Measurements from ENCODE around the gene ARL15.

ARL15 gene

GRCh38 chr5:54115735-54116403, 194.5 kb downstream of the ARL15 start:
- Histone ChIP-seq H3K9me3 (ENCODE audit: control insufficient read depth, low read length) (no peaks in the 10 kb centered on the region), H3K4me3 (ENCODE audit: low read depth, low read length) (no peak overlapping the region), H3K27ac (no peak overlapping the region), H3K36me3 (ENCODE audit: control insufficient read depth, insufficient read depth, low read length) (no peaks in the 10 kb centered on the region), H3K9ac (no peak overlapping the region), H3K79me2 (no peaks in the 10 kb centered on the region), H3K4me1 (no peaks in the 10 kb centered on the region), H2AFZ (no peak overlapping the region), H3K4me2 (ENCODE audit: low read length) (no peak overlapping the region), H3K27me3 (ENCODE audit: control insufficient read depth, insufficient read depth, low read length) (no peaks in the 10 kb centered on the region)
- no peak for TF ChIP-seq CTCF (IDR thresholded peaks at IDR 0.05)

- H3K4me3 ChIP-seq (ENCODE audit: low read depth, low read length) = no peak overlapping the region
- no peak overlapping the region for H2AFZ ChIP-seq
- H3K27me3 ChIP-seq (ENCODE audit: control insufficient read depth, insufficient read depth, low read length) = no peaks in the 10 kb centered on the region
- H3K9me3 ChIP-seq (ENCODE audit: control insufficient read depth, low read length) = no peaks in the 10 kb centered on the region
- no peak overlapping the region for H3K4me2 ChIP-seq (ENCODE audit: low read length)
- no peaks in the 10 kb centered on the region for H3K36me3 ChIP-seq (ENCODE audit: control insufficient read depth, insufficient read depth, low read length)
- no peaks in the 10 kb centered on the region for H3K4me1 ChIP-seq
- H3K27ac ChIP-seq = no peak overlapping the region
- no peak overlapping the region for H3K9ac ChIP-seq
- TF ChIP-seq CTCF (IDR thresholded peaks at IDR 0.05) = no peak
- H3K79me2 ChIP-seq = no peaks in the 10 kb centered on the region
These were observed 197.3 kb downstream of the ARL15 start for GRCh38 chr5:54113060-54113459.

- no peak overlapping the region for H3K4me3 ChIP-seq (ENCODE audit: low read depth, low read length)
- no peaks in the 10 kb centered on the region for H3K9me3 ChIP-seq (ENCODE audit: control insufficient read depth, low read length)
- no peaks in the 10 kb centered on the region for H3K79me2 ChIP-seq
- no peak for TF ChIP-seq CTCF (IDR thresholded peaks at IDR 0.05)
- no peak overlapping the region for H3K4me2 ChIP-seq (ENCODE audit: low read length)
- no peaks in the 10 kb centered on the region for H3K4me1 ChIP-seq
- no peak overlapping the region for H3K27ac ChIP-seq
- H3K27me3 ChIP-seq (ENCODE audit: control insufficient read depth, insufficient read depth, low read length) = no peaks in the 10 kb centered on the region
- no peaks in the 10 kb centered on the region for H3K36me3 ChIP-seq (ENCODE audit: control insufficient read depth, insufficient read depth, low read length)
- H3K9ac ChIP-seq = no peak overlapping the region
- H2AFZ ChIP-seq = no peak overlapping the region
These were observed 200.6 kb downstream of the ARL15 start for GRCh38 chr5:54109626-54110330.

GRCh38 chr5:54108136-54108535, 202.2 kb downstream of the ARL15 start:
- Histone ChIP-seq H3K27me3 (ENCODE audit: control insufficient read depth, insufficient read depth, low read length) (no peaks in the 10 kb centered on the region), H3K4me1 (no peaks in the 10 kb centered on the region), H3K27ac (no peak overlapping the region), H3K36me3 (ENCODE audit: control insufficient read depth, insufficient read depth, low read length) (no peaks in the 10 kb centered on the region), H3K4me3 (ENCODE audit: low read depth, low read length) (no peak overlapping the region), H3K4me2 (ENCODE audit: low read length) (no peak overlapping the region), H3K9me3 (ENCODE audit: control insufficient read depth, low read length) (no peaks in the 10 kb centered on the region), H2AFZ (no peak overlapping the region), H3K9ac (no peak overlapping the region), H3K79me2 (no peaks in the 10 kb centered on the region)
- TF ChIP-seq CTCF (IDR thresholded peaks at IDR 0.05) = no peak

- TF ChIP-seq CTCF (IDR thresholded peaks at IDR 0.05) = no peak
These were observed 206.5 kb downstream of the ARL15 start for GRCh38 chr5:54103871-54104270.

More at GRCh38 chr5:54103871-54104270, 206.5 kb downstream of the ARL15 start:
- Histone ChIP-seq H3K4me1 (no peaks in the 10 kb centered on the region), H3K36me3 (ENCODE audit: control insufficient read depth, insufficient read depth, low read length) (no peaks in the 10 kb centered on the region), H3K79me2 (no peaks in the 10 kb centered on the region), H3K9ac (no peak overlapping the region), H3K27me3 (ENCODE audit: control insufficient read depth, insufficient read depth, low read length) (no peaks in the 10 kb centered on the region), H2AFZ (no peak overlapping the region), H3K27ac (no peak overlapping the region), H3K4me3 (ENCODE audit: low read depth, low read length) (no peak overlapping the region), H3K9me3 (ENCODE audit: control insufficient read depth, low read length) (no peaks in the 10 kb centered on the region), H3K4me2 (ENCODE audit: low read length) (no peak overlapping the region)

Data from parathyroid adenoma (tissue), 2 donors.